Measurements from ENCODE around the gene GOLGA6L7.
"Not testable (repeated sequence)": the region's sequence is repeated elsewhere in the genome, so short reads cannot be mapped to it uniquely, and the experiment has no call there.

Gene GOLGA6L7

DNA sequence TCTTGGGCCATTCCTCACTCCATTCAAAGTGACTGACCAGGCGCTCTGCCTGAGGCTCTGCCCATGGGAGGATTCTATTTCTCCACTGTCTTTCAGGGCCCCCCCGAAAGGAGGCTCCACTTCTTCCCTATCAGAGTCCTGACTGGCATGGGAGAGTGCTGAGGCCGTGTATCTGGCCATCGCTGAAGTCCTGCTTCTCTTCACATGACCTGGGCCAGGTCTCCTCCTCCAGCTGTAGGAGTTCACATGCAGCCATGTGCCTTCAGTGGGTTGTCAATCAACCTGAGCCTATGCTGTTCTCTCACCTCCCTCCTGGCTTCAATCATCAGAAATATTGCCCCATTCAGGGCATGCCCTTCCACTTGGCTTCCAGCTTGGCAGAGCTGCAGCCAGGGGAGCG lies 24.6 kb upstream of the GOLGA6L7 start:
- Mint-ChIP-seq H3K4me3 (no peak overlapping the region), H3K36me3 (ENCODE audit: low read depth) (no peaks in the 10 kb centered on the region), H3K4me1 (peaks cover 11% of the 10 kb centered on the region), H3K9me3 (peaks cover 10% of the 10 kb centered on the region), H3K27ac (no peak overlapping the region), H3K27me3 (ENCODE audit: low read depth) (no peaks in the 10 kb centered on the region)
- TF ChIP-seq, protein P1, sequence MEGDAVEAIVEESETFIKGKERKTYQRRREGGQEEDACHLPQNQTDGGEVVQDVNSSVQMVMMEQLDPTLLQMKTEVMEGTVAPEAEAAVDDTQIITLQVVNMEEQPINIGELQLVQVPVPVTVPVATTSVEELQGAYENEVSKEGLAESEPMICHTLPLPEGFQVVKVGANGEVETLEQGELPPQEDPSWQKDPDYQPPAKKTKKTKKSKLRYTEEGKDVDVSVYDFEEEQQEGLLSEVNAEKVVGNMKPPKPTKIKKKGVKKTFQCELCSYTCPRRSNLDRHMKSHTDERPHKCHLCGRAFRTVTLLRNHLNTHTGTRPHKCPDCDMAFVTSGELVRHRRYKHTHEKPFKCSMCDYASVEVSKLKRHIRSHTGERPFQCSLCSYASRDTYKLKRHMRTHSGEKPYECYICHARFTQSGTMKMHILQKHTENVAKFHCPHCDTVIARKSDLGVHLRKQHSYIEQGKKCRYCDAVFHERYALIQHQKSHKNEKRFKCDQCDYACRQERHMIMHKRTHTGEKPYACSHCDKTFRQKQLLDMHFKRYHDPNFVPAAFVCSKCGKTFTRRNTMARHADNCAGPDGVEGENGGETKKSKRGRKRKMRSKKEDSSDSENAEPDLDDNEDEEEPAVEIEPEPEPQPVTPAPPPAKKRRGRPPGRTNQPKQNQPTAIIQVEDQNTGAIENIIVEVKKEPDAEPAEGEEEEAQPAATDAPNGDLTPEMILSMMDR (IDR thresholded peaks at IDR 0.05; ENCODE audit: unreplicated experiment in 3 of 3), result no peak

DNA sequence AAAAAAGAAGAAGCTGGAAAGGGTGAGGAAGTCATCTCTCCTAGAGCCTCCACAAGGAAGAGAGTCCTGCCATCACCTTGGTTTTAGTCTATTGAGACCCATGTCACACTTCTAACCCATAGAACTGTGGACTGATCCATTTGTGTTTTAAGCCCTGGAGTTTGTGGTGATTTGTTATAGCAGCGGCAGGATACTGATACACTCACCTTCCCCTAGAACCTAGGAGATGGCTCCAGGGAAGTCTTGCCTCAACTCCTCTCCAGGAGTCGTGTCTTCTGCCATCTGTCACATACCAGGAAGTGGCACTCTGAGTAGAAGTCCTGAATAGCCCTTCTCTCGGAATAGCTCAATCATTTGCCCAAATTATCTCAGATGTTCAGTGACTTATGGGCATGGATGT lies 22.7 kb upstream of the GOLGA6L7 start:
- Mint-ChIP-seq H3K27me3 (ENCODE audit: low read depth) (no peaks in the 10 kb centered on the region), H3K27ac (no peak overlapping the region), H3K4me3 (no peak overlapping the region), H3K9me3 (peaks cover 10% of the 10 kb centered on the region), H3K36me3 (ENCODE audit: low read depth) (no peaks in the 10 kb centered on the region), H3K4me1 (peaks cover 11% of the 10 kb centered on the region)
- TF ChIP-seq, protein P1 (IDR thresholded peaks at IDR 0.05; ENCODE audit: unreplicated experiment in 3 of 3), result no peak

- H3K27me3 Mint-ChIP-seq (ENCODE audit: low read depth), result no peaks in the 10 kb centered on the region
- TF ChIP-seq, protein P1 (IDR thresholded peaks at IDR 0.05; ENCODE audit: unreplicated experiment in 3 of 3), result no peak
- H3K4me1 Mint-ChIP-seq, result no peaks in the 10 kb centered on the region
These were observed 20.4 kb upstream of the GOLGA6L7 start for GRCh38 chr15:28868744-28869345.

DNA sequence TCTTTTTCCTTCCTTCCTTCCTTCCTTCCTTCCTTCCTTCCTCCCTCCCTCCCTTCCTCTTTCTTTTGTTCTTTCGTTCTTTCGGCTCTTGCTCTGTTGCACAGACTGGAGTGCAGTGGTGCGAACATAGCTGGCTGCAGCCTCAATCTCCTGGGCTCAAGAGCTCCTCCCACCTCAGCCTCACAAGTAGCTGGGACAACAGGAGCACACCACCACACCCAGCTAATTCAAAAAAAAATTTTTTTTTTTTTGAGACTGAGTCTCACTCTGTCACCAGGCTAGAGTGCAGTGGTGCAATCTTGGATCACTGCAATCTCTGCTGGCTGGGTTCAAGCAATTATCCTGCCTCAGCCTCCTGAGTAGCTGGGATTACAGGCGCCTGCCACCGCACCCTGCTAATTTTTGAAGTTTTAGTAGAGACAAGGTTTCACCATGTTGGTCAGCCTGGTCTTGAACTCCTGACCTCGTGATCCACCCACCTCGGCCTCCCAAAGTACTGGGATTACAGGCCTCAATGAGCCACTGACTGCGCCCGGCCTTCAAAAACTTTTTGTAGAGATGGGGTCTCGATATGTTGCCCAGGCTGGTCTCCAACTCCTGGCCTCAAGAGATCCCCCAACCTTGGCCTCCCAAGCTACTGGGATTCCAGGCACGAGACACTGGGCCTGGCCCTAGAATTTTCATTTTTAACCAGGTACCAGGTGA lies 13.3 kb upstream of the GOLGA6L7 start:
- not testable (repeated sequence) for H3K27me3 Mint-ChIP-seq (ENCODE audit: low read depth); H3K36me3 Mint-ChIP-seq (ENCODE audit: low read depth); H3K4me1 Mint-ChIP-seq; H3K27ac Mint-ChIP-seq; H3K9me3 Mint-ChIP-seq; H3K4me3 Mint-ChIP-seq

More at GRCh38 chr15:28868744-28869345, 20.4 kb upstream of the GOLGA6L7 start:
- H3K27ac Mint-ChIP-seq, result no peak overlapping the region
- H3K4me3 Mint-ChIP-seq, result no peak overlapping the region
- no peaks in the 10 kb centered on the region for H3K36me3 Mint-ChIP-seq (ENCODE audit: low read depth)
- peaks cover 10% of the 10 kb centered on the region for H3K9me3 Mint-ChIP-seq

GRCh38 chr15:28861031-28861534 lies 12.6 kb upstream of the GOLGA6L7 start:
- TF ChIP-seq, protein P1 (IDR thresholded peaks at IDR 0.05; ENCODE audit: unreplicated experiment in 3 of 3), result no peak
- H3K4me1 Mint-ChIP-seq, result no peaks in the 10 kb centered on the region
- no peak overlapping the region for H3K4me3 Mint-ChIP-seq
- no peaks in the 10 kb centered on the region for H3K36me3 Mint-ChIP-seq (ENCODE audit: low read depth)
- H3K27ac Mint-ChIP-seq, result no peak overlapping the region
- no peaks in the 10 kb centered on the region for H3K9me3 Mint-ChIP-seq
- H3K27me3 Mint-ChIP-seq (ENCODE audit: low read depth), result no peaks in the 10 kb centered on the region

- not testable (repeated sequence) for H3K36me3 Mint-ChIP-seq (ENCODE audit: low read depth); H3K4me1 Mint-ChIP-seq; H3K27ac Mint-ChIP-seq; H3K9me3 Mint-ChIP-seq; H3K27me3 Mint-ChIP-seq (ENCODE audit: low read depth); H3K4me3 Mint-ChIP-seq
These were observed 6.1 kb upstream of the GOLGA6L7 start for GRCh38 chr15:28854578-28854977.

GRCh38 chr15:28853654-28854053 lies 5.2 kb upstream of the GOLGA6L7 start:
- not testable (repeated sequence) for H3K27me3 Mint-ChIP-seq (ENCODE audit: low read depth); H3K4me1 Mint-ChIP-seq; H3K27ac Mint-ChIP-seq; H3K36me3 Mint-ChIP-seq (ENCODE audit: low read depth); H3K4me3 Mint-ChIP-seq; H3K9me3 Mint-ChIP-seq

DNA sequence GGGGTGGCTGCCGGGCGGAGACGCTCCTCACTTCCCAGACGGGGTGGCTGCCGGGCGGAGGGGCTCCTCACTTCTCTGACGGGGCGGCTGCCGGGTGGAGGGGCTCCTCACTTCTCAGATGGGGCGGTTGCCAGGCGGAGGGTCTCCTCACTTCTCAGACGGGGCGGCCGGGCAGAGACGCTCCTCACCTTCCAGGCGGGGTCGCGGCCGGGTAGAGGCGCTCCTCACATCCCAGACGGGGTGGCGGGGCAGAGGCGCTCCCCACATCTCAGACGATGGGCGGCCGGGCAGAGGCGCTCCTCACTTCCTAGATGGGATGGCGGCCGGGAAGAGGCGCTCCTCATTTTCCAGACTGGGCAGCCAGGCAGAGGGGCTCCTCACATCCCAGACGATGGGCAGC lies 1.3 kb upstream of the GOLGA6L7 start:
- not testable (repeated sequence) for H3K4me1 Mint-ChIP-seq; H3K36me3 Mint-ChIP-seq (ENCODE audit: low read depth); H3K27ac Mint-ChIP-seq; H3K4me3 Mint-ChIP-seq; H3K27me3 Mint-ChIP-seq (ENCODE audit: low read depth); H3K9me3 Mint-ChIP-seq

- not testable (repeated sequence) for H3K4me3 Mint-ChIP-seq; H3K9me3 Mint-ChIP-seq; H3K4me1 Mint-ChIP-seq; H3K27me3 Mint-ChIP-seq (ENCODE audit: low read depth); H3K36me3 Mint-ChIP-seq (ENCODE audit: low read depth); H3K27ac Mint-ChIP-seq
These were observed 827 bp upstream of the GOLGA6L7 start for GRCh38 chr15:28849271-28849670.

GRCh38 chr15:28847959-28848358 lies 485 bp downstream of the GOLGA6L7 start:
- H3K36me3 Mint-ChIP-seq (ENCODE audit: low read depth); H3K27ac Mint-ChIP-seq; H3K4me3 Mint-ChIP-seq; H3K4me1 Mint-ChIP-seq; H3K9me3 Mint-ChIP-seq: not testable (repeated sequence)
- H3K27me3 Mint-ChIP-seq (ENCODE audit: low read depth), result peaks cover 11% of the 10 kb centered on the region

DNA sequence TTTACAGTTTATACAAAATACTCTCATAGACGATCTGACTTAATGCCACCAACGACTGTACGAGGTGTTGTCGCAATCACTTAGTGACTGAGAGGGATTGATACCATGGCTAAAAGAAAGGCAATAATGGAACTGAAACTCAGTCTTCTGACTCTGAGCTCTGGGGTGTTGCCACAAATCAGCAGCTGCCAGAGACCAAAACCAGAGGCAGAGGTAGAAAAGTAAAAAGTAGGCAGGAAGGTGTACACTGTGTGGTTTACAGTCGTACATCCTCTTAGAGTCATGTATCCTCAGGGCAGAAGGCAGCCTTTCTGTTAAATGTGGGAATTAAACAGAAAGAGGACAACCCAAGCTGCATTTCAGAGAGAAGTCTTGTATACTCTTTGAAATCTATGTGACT lies 1.2 kb downstream of the GOLGA6L7 start:
- H3K4me3 Mint-ChIP-seq; H3K27ac Mint-ChIP-seq; H3K36me3 Mint-ChIP-seq (ENCODE audit: low read depth); H3K4me1 Mint-ChIP-seq; H3K9me3 Mint-ChIP-seq: not testable (repeated sequence)
- H3K27me3 Mint-ChIP-seq (ENCODE audit: low read depth), result peaks cover 11% of the 10 kb centered on the region

All from nephron (organoid).